GM08714 (cell line): ENCODE data around the gene MAP3K5.
A peak's percentile ranks its signal among the peaks of the same experiment; 100 is the strongest.

ENCODE experiments used
- H3K4me3 ChIP-seq: fragments of 200-500 bp; sonication (Bioruptor generic); 2 replicates; pipeline ENCODE4 v1.5.1; 2014; ENCODE audit warnings: mild to moderate bottlenecking, low read length, inconsistent platforms
- ZNF274 ChIP-seq: IDR thresholded peaks from 2 replicates; pipeline ENCODE4 v1.6.1; 2012; ENCODE audit warnings: mild to moderate bottlenecking, low read depth, low read length

Gene MAP3K5

GRCh38 chr6:136752554-136752953 is 39.7 kb downstream of the MAP3K5 start:
- H3K4me3 ChIP-seq, result no peak overlapping the region; the same call in 1 of the 2 replicates
- TF ChIP-seq ZNF274, result no peak

DNA sequence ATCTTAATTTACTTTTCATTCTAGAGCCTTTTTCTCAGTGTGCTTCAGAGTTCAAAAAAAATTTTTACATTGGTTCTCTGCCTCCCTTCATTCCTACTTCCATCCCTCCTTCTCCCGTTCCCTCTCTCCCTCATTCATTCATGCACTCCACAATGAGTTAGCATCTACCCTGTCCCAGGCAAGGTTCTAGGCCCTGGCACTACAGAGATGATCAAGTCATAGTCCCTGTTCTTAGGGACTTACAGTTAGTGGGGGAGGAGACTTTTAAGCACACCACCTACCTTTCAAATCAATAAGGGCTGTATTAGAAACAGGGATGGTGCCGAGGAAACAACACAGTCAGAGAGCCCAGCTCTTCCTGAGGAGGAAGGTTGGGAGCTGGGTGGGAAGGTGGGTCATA is 40.3 kb downstream of the MAP3K5 start:
- TF ChIP-seq ZNF274, result no peak
- H3K4me3 ChIP-seq, result peak overlapping the region; percentile 63; the same call in 1 of the 2 replicates

DNA sequence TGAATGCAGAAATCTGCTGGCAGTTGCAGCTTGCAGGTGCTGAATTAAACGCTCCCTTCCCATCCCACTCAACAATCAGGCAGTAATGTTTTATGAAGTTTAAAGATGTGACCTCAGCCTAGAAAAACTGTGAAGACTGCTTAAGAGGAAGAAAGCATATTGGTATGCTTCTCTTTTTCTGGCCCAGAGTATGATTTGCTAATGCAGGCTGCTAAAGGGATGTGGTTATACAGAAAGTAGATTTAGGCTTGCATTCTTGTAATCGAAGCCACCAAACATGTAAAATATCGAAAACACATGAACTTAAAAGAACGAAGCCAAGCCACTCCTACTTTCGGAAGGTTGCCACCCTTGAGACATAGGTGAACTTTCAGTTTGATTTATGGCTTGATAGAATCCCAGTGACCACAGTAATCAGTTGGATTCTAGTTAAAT is 40.7 kb downstream of the MAP3K5 start:
- TF ChIP-seq ZNF274, result no peak
- no peak overlapping the region for H3K4me3 ChIP-seq

- no peak for TF ChIP-seq ZNF274
- H3K4me3 ChIP-seq, result 0 out of 2 replicates have a peak overlapping the region, but pooled peaks have one; percentile 13
These were observed 41.4 kb downstream of the MAP3K5 start for GRCh38 chr6:136750696-136751521.

DNA sequence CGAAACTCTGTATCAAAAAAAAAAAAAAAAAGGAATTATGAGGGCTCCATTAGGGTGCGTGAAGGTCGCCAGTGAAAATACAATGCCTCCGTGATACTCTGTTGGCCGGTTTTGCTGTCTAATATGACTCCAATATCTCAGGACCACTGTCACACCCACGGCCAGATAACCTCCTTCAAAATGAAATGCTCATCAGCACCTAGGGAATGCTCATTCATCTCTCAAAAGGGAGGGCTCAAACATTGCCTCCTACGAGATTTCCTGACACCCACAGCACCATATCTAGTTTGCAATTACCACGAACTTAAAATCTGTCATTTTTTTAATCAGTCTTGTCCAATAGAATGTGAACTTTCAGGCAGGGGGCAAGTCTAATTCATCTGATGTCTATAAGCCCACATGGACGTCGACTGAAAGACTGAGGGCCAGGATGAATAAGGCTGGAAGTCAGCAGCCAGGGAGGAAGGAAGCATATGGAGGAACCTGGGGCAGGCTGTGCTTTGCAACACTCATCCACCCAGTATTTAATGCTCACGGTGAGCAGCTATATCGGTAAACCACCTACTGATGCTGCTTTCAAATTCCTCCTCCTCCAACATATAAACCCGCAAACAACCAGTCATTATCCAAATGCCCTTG is 42.8 kb downstream of the MAP3K5 start:
- H3K4me3 ChIP-seq, result no peak overlapping the region
- TF ChIP-seq ZNF274, result no peak

GRCh38 chr6:136747507-136747906 is 44.8 kb downstream of the MAP3K5 start:
- TF ChIP-seq ZNF274, result no peak
- H3K4me3 ChIP-seq, result no peak overlapping the region

GRCh38 chr6:136745300-136745699 is 47.0 kb downstream of the MAP3K5 start:
- H3K4me3 ChIP-seq, result no peak overlapping the region
- TF ChIP-seq ZNF274, result no peak

- no peak overlapping the region for H3K4me3 ChIP-seq
- no peak for TF ChIP-seq ZNF274
These were observed 47.4 kb downstream of the MAP3K5 start for GRCh38 chr6:136744889-136745288.

GRCh38 chr6:136742125-136742524 is 50.2 kb downstream of the MAP3K5 start:
- TF ChIP-seq ZNF274, result no peak
- no peak overlapping the region for H3K4me3 ChIP-seq

- TF ChIP-seq ZNF274, result no peak
- no peak overlapping the region for H3K4me3 ChIP-seq
These were observed 52.0 kb downstream of the MAP3K5 start for GRCh38 chr6:136740050-136740974.

- no peak for TF ChIP-seq ZNF274
- no peak overlapping the region for H3K4me3 ChIP-seq
These were observed 52.8 kb downstream of the MAP3K5 start for GRCh38 chr6:136739501-136739900.

DNA sequence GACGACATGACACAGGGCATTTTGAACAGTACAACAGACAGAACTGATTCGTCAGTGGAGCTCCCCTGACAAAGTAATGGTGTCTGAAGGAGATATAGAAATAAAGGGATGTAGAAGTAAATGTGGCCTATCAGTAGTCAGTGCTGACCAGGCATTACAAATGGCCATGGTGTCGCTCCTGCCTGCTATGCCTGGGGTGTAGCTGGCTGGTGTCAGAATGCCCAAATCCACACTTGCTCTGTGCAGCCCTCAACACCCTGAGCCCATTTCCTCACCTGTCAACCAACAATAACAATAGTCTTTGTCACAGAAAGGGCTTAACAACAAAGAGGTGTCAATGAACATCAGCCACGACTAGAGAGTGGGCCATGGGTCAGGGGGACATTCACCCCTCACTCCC is 53.2 kb downstream of the MAP3K5 start:
- no peak overlapping the region for H3K4me3 ChIP-seq
- no peak for TF ChIP-seq ZNF274

GRCh38 chr6:136738692-136739057 is 53.6 kb downstream of the MAP3K5 start:
- no peak overlapping the region for H3K4me3 ChIP-seq
- TF ChIP-seq ZNF274, result no peak
